Esophagus squamous epithelium (tissue), 5 donors: Measurements from ENCODE around the gene FOXL1. TPM values are rescaled to one million over a fixed set of nuclear protein-coding genes. Genes with fewer than 3 reads are reported as not detected.

ENCODE experiments used
- DNase-seq: peaks from one replicate; lab custom pipeline; 2025; lab: John Stamatoyannopoulos, UW
- H3K27ac ChIP-seq, 4 donors: fragments of 200-600 bp; sonication (generic); one replicate each; pipeline ENCODE4 v1.5.1; 2016 to 2019; ENCODE audit warnings: mild to moderate bottlenecking in 1 of 4
- H3K27me3 ChIP-seq, 4 donors: fragments of 200-600 bp; sonication (generic); 1 replicate in 3 of 4; 2 replicates in 1 of 4; pipeline versions ENCODE4 v1.5.1 to v1.6.0; 2017 to 2021; ENCODE audit warnings: antibody characterized with exemption in 1 of 4
- H3K36me3 ChIP-seq, 3 donors: fragments of 200-600 bp; sonication (generic); one replicate each; pipeline ENCODE4 v1.5.1; 2016 to 2019
- H3K4me1 ChIP-seq, 3 donors: fragments of 200-600 bp; sonication (generic); one replicate each; pipeline ENCODE4 v1.5.1; 2017 to 2019
- H3K4me3 ChIP-seq, 4 donors: fragments of 200-600 bp; sonication (generic); 1 replicate in 3 of 4; 2 replicates in 1 of 4; pipeline ENCODE4 v1.5.1; 2016 to 2019; ENCODE audit warnings: mild to moderate bottlenecking in 2 of 4, moderate library complexity in 1 of 4
- H3K9me3 ChIP-seq, 3 donors: fragments of 200-600 bp; sonication (generic); one replicate each; pipeline ENCODE4 v1.5.1; 2016 to 2019
- POLR2A ChIP-seq, 4 donors: fragments of 450-650 bp; IDR thresholded peaks; one replicate each; pipeline ENCODE4 v1.6.1; 2017; ENCODE audit warnings: antibody characterized with exemption in 4 of 4, mild to moderate bottlenecking in 4 of 4, moderate library complexity in 3 of 4
- WGBS, 2 donors: methylation state at CpG; one replicate each; pipeline ENCODE4 v1.1.5; 2018; 5-methylcytosine and 5-hydroxymethylcytosine counted together
- intact Hi-C: fragments of 100-400 bp; cut with DNase I; formaldehyde crosslinking; loops from one replicate; pipeline ENCODE4 v1.15.0; 2022
- total RNA-seq, 4 donors: library from RNA; depleted of rRNA; stranded (reverse); fragments of >200 nt; gene quantifications; one replicate each; pipeline ENCODE4 v1.1.0, GENCODE V29; 2016
- TF ChIP-seq, protein P1 (sequence below), 6 experiments: fragments of 450-650 bp in 4 of 6; fragments of 200-600 bp in 2 of 6; sonication (generic) in 2 of 6; IDR thresholded peaks; one replicate each; pipeline ENCODE4 v1.5.1; 2016 to 2019; ENCODE audit warnings: antibody characterized with exemption in 6 of 6, mild to moderate bottlenecking in 4 of 6, moderate library complexity in 4 of 6
- donor health status: DM: yes; HTN: yes; CAD: no.

FOXL1 gene
- total RNA-seq, 4 donors from 2014 or later: 0.13 to 1.6 (median 0.57) TPM; not detected in 1

DNA sequence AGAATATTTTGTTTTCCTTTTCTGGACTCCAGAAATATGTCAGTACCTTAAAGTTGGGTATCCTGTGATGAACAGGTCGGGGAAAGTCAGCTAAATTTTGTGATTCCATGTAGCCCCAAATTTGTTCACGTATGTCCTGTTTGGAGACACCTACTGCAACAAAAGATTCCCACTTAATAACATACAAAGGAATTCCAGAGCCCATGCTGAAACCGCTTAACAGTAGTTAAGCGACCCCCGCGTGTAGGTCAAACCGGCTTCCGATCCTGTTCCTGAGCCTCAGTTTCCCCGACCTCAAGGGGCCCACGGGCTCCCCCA, 23.8 kb upstream of the FOXL1 start:
- intact Hi-C loops: no loop called here
- Histone ChIP-seq H3K36me3 (peaks cover 0 to 32% (median 6%) of the 10 kb centered on the region in 3 donors), H3K4me1 (peaks cover 10 to 30% (median 12%) of the 10 kb centered on the region in 3 donors), H3K9me3 (no peaks in the 10 kb centered on the region), H3K27me3 (peaks cover 0 to 18% (median 0%) of the 10 kb centered on the region in 4 donors), H3K27ac (peak overlapping the region; percentile 92 to 97 (median 94)), H3K4me3 (peak overlapping the region; percentile 74 to 97 (median 88))
- no peak for DNase-seq
- WGBS, 2 donors: 5 to 6% methylated on average over 10 of the region's 10 CpGs
- no peak for TF ChIP-seq POLR2A (IDR thresholded peaks at IDR 0.05)
- TF ChIP-seq, protein P1, sequence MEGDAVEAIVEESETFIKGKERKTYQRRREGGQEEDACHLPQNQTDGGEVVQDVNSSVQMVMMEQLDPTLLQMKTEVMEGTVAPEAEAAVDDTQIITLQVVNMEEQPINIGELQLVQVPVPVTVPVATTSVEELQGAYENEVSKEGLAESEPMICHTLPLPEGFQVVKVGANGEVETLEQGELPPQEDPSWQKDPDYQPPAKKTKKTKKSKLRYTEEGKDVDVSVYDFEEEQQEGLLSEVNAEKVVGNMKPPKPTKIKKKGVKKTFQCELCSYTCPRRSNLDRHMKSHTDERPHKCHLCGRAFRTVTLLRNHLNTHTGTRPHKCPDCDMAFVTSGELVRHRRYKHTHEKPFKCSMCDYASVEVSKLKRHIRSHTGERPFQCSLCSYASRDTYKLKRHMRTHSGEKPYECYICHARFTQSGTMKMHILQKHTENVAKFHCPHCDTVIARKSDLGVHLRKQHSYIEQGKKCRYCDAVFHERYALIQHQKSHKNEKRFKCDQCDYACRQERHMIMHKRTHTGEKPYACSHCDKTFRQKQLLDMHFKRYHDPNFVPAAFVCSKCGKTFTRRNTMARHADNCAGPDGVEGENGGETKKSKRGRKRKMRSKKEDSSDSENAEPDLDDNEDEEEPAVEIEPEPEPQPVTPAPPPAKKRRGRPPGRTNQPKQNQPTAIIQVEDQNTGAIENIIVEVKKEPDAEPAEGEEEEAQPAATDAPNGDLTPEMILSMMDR (IDR thresholded peaks at IDR 0.05): no peak

DNA sequence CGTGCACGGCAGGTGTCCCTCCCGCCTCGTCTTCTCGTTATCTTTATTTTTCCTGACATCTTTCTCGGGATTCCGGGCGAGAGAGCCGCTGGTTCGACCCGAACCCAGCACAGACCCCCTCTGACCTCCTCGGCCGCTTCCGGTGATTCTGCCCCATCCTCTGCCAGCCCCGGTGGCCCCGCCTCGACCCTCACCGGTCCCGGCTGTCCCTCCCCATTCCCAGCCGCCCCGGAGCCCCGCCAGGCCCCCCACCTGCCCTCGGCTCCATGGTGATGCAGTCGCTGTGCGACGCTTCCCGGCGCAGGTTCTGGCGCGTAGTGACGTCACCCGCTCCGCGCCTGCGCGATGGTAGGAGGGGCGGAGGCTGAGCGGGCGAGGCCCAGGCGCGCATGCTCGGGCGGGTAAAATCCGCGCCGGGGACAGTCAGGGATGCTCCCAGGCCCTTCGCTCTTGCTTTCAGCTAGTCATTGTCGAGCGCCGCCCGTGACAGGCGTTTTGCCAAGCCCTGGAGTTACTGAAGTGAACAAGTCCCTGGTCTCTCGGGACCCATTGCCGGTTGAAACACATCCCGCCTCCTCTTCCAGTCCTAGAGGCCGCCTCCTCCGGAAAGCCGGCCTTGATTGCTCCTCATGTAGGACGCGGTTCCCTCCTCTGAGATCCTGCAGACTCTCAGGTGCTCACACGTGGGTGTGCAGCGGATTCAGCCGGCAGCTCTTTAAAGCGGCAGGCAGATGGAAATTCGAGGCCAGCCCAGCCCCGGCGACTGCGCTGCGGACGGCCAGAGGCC, 23.2 kb upstream of the FOXL1 start, which contains the start of gene MTHFSD:
Gene MTHFSD (minus strand): TSS at position 319 of the 787 bp plus-strand sequence. CDS start 51 bp downstream, at position 268.
- H3K27me3 ChIP-seq: peaks cover 0 to 23% (median 0%) of the 10 kb centered on the region in 4 donors
- peaks cover 10 to 30% (median 12%) of the 10 kb centered on the region in 3 donors for H3K4me1 ChIP-seq
- TF ChIP-seq POLR2A (IDR thresholded peaks at IDR 0.05): peak in 3 of 4 donors; percentile 29 to 70 (median 54)
- TF ChIP-seq, protein P1 (IDR thresholded peaks at IDR 0.05): peak in 2 of 6 experiments; percentile 10 to 51
- intact Hi-C loops: no loop called here
- no peaks in the 10 kb centered on the region for H3K9me3 ChIP-seq
- peak within 1 kb of the TSS; percentile 74 to 97 (median 88) for H3K4me3 ChIP-seq
- 7 to 11% methylated on average over 21 to 30 of the region's 70 CpGs for WGBS, 2 donors
- H3K36me3 ChIP-seq: peaks cover 0 to 27% (median under 1%) of the 10 kb centered on the region in 3 donors
- H3K27ac ChIP-seq: peak within 1 kb of the TSS; percentile 92 to 97 (median 94)
- DNase-seq: peak; percentile 42

DNA sequence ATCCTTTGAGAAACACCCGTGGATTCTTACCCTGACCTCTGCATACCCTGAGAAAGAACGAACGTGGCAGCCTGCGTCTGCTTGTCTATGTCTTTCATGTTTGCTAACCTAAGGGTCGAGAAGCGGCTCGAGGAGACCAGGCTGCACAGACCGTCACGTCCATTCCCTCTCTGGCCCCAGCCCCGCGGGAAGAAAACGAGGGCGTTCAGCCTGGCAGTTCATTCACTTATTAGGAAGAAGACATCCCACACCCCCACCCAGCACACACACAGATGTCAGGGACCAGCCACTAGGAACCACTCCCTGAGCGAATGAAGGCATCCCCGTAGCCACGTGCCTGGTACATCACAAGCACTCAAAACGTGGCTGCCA, 22.7 kb upstream of the FOXL1 start:
- intact Hi-C loops: no loop called here
- Histone ChIP-seq H3K9me3 (no peaks in the 10 kb centered on the region), H3K36me3 (peaks cover 0 to 21% (median 0%) of the 10 kb centered on the region in 3 donors), H3K4me1 (peaks cover 10 to 30% (median 12%) of the 10 kb centered on the region in 3 donors), H3K27ac (peak overlapping the region; percentile 92 to 97 (median 94)), H3K4me3 (peak overlapping the region; percentile 74 to 97 (median 88)), H3K27me3 (peaks cover 0 to 29% (median 0%) of the 10 kb centered on the region in 4 donors)
- no peak for TF ChIP-seq POLR2A (IDR thresholded peaks at IDR 0.05)
- TF ChIP-seq, protein P1 (IDR thresholded peaks at IDR 0.05): no peak
- WGBS, 2 donors: 25 to 33% methylated on average over 9 to 17 of the region's 17 CpGs
- DNase-seq: no peak

DNA sequence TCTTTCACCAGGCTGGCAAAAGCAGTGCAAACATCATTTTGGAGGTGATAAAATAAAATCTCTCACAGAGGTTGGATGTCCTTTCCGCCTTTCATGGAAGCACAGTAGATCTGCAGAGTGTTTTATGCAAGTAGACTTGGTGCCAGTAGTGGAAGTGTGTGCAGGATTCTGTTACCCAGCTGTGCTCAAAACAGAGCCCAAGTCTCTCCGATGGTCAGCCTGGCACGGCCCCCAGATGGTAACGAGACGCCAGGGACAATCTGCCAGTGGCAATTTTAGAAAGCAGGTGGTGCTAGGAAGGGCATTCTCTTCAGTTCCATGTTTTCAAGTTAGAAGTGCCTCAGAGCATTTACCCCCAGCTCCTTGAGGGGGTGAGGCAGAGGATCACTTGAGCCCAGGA, 21.8 kb upstream of the FOXL1 start:
- peaks cover 0 to 38% (median 0%) of the 10 kb centered on the region in 4 donors for H3K27me3 ChIP-seq
- TF ChIP-seq, protein P1 (IDR thresholded peaks at IDR 0.05): no peak
- no peak for TF ChIP-seq POLR2A (IDR thresholded peaks at IDR 0.05)
- H3K9me3 ChIP-seq: no peaks in the 10 kb centered on the region
- WGBS, 2 donors: 53 to 77% methylated on average over 4 to 5 of the region's 5 CpGs
- DNase-seq: no peak
- intact Hi-C loops: no loop called here
- no peak overlapping the region for H3K27ac ChIP-seq
- peaks cover 0 to 12% (median 0%) of the 10 kb centered on the region in 3 donors for H3K36me3 ChIP-seq
- H3K4me1 ChIP-seq: peaks cover 10 to 30% (median 12%) of the 10 kb centered on the region in 3 donors
- H3K4me3 ChIP-seq: no peak overlapping the region

DNA sequence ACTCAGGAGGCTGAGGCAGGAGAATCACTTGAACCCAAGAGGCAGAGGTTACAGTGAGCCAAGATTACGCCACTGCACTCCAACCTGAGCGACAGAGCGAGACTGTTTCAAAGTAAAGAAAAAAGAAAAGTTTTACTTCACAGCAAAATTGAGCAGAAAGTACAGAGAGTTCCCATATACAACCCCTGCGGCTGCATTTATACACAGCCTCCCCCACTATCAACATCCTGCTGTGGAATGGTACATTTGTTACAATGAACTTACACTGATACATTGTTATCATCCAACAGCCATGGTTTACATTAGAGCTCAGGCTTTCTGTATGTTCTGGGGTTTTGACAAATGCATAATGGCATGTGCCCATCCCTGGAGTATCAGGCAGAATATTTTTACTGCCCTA, 20.8 kb upstream of the FOXL1 start:
- no peak for DNase-seq
- no peaks in the 10 kb centered on the region for H3K9me3 ChIP-seq
- no peak for TF ChIP-seq POLR2A (IDR thresholded peaks at IDR 0.05)
- TF ChIP-seq, protein P1 (IDR thresholded peaks at IDR 0.05): no peak
- H3K27me3 ChIP-seq: peaks cover 0 to 45% (median 0%) of the 10 kb centered on the region in 4 donors
- H3K36me3 ChIP-seq: peaks cover 0 to 3% (median 0%) of the 10 kb centered on the region in 3 donors
- intact Hi-C loops: no loop called here
- H3K4me1 ChIP-seq: peaks cover 10 to 30% (median 12%) of the 10 kb centered on the region in 3 donors
- 72 to 78% methylated on average over 4 of the region's 4 CpGs for WGBS, 2 donors
- H3K27ac ChIP-seq: no peak overlapping the region
- H3K4me3 ChIP-seq: no peak overlapping the region
